HG03558 (cell line): Measurements from ENCODE around the gene CALCR.

ENCODE experiments used
- ATAC-seq: cut with Tn5 transposase; IDR thresholded peaks from one replicate; pipeline ENCODE4 v1.9.1; 2021; ENCODE audit warnings: moderate number of reproducible peaks; ENCODE audit not compliant: unreplicated experiment; ENCODE audit errors: extremely low read depth

Gene CALCR

GRCh38 chr7:93375603-93376002 is 198.9 kb downstream of the CALCR start:
- no peak for ATAC-seq
